ENCODE results near the gene ABRACL.

ABRACL gene

GRCh38 chr6:139053382-139053781, 24.8 kb downstream of the ABRACL start:
- H3K4me1 ChIP-seq (ENCODE audit: control insufficient read depth in 1 of 2, insufficient read depth in 1 of 2, low read depth in 1 of 2, low read length in 1 of 2), result no peaks in the 10 kb centered on the region
- H3K9me3 ChIP-seq, result no peaks in the 10 kb centered on the region
- no peak overlapping the region for H3K4me3 ChIP-seq (ENCODE audit: low read depth in 1 of 2, low read length in 1 of 2)
- no peak overlapping the region for H3K27ac ChIP-seq
- no peaks in the 10 kb centered on the region for H3K27me3 ChIP-seq
- no peaks in the 10 kb centered on the region for H3K36me3 ChIP-seq
- TF ChIP-seq CTCF (IDR thresholded peaks at IDR 0.05), result no peak

- H3K36me3 ChIP-seq, result no peaks in the 10 kb centered on the region
- no peak for TF ChIP-seq CTCF (IDR thresholded peaks at IDR 0.05)
- no peaks in the 10 kb centered on the region for H3K4me1 ChIP-seq (ENCODE audit: control insufficient read depth in 1 of 2, insufficient read depth in 1 of 2, low read depth in 1 of 2, low read length in 1 of 2)
These were observed 25.5 kb downstream of the ABRACL start for GRCh38 chr6:139054001-139054400.

GRCh38 chr6:139055709-139056108, 27.2 kb downstream of the ABRACL start:
- Histone ChIP-seq H3K4me1 (ENCODE audit: control insufficient read depth in 1 of 2, insufficient read depth in 1 of 2, low read depth in 1 of 2, low read length in 1 of 2) (no peaks in the 10 kb centered on the region), H3K27ac (no peak overlapping the region), H3K27me3 (no peaks in the 10 kb centered on the region), H3K36me3 (no peaks in the 10 kb centered on the region), H3K4me3 (ENCODE audit: low read depth in 1 of 2, low read length in 1 of 2) (no peak overlapping the region), H3K9me3 (no peaks in the 10 kb centered on the region)
- no peak for TF ChIP-seq CTCF (IDR thresholded peaks at IDR 0.05)

More at GRCh38 chr6:139054001-139054400, 25.5 kb downstream of the ABRACL start:
- no peaks in the 10 kb centered on the region for H3K27me3 ChIP-seq
- H3K27ac ChIP-seq, result no peak overlapping the region
- no peak overlapping the region for H3K4me3 ChIP-seq (ENCODE audit: low read depth in 1 of 2, low read length in 1 of 2)
- H3K9me3 ChIP-seq, result no peaks in the 10 kb centered on the region

GRCh38 chr6:139058029-139058428, 29.5 kb downstream of the ABRACL start:
- no peaks in the 10 kb centered on the region for H3K36me3 ChIP-seq
- no peaks in the 10 kb centered on the region for H3K9me3 ChIP-seq
- no peak for TF ChIP-seq CTCF (IDR thresholded peaks at IDR 0.05)
- H3K27ac ChIP-seq, result no peak overlapping the region
- H3K27me3 ChIP-seq, result no peaks in the 10 kb centered on the region
- no peak overlapping the region for H3K4me3 ChIP-seq (ENCODE audit: low read depth in 1 of 2, low read length in 1 of 2)
- H3K4me1 ChIP-seq (ENCODE audit: control insufficient read depth in 1 of 2, insufficient read depth in 1 of 2, low read depth in 1 of 2, low read length in 1 of 2), result no peaks in the 10 kb centered on the region

GRCh38 chr6:139060332-139060731, 31.8 kb downstream of the ABRACL start:
- H3K36me3 ChIP-seq, result no peaks in the 10 kb centered on the region
- H3K4me1 ChIP-seq (ENCODE audit: control insufficient read depth in 1 of 2, insufficient read depth in 1 of 2, low read depth in 1 of 2, low read length in 1 of 2), result no peaks in the 10 kb centered on the region
- no peaks in the 10 kb centered on the region for H3K9me3 ChIP-seq
- no peak for TF ChIP-seq CTCF (IDR thresholded peaks at IDR 0.05)
- no peak overlapping the region for H3K27ac ChIP-seq
- H3K4me3 ChIP-seq (ENCODE audit: low read depth in 1 of 2, low read length in 1 of 2), result no peak overlapping the region
- no peaks in the 10 kb centered on the region for H3K27me3 ChIP-seq
